ENCODE data around the gene GSC.

GRCh38 chr14:94774344-94775090 lies 4.6 kb upstream of the GSC start:
- no peak for TF ChIP-seq CTCF (IDR thresholded peaks at IDR 0.05)
- TF ChIP-seq POLR2A (IDR thresholded peaks at IDR 0.05): no peak

Data from thyroid gland (tissue), 4 donors.